Activated B cell treated with CpG ODN at 0.5 μM for 24 hours (primary cell): ENCODE results near the gene ALPK1. TPM values are rescaled to one million over a fixed set of nuclear protein-coding genes. Genes with fewer than 3 reads are reported as not detected.

Experiments
- ATAC-seq: fragments of 200-7000 bp; cut with Tn5 transposase; one replicate; pipeline ENCODE4 v1.10.0; 2021; ENCODE audit warnings: low read depth, mild to moderate bottlenecking, moderate library complexity
- CTCF ChIA-PET: fragments of 350-600 bp; sonication (Branson Sonifier 250); formaldehyde crosslinking; loops from one replicate; lab custom pipeline; 2021; ENCODE audit warnings: antibody characterized with exemption; lab: Charles Lee
- POLR2A ChIA-PET: fragments of 350-600 bp; sonication (Branson Sonifier 250); formaldehyde crosslinking; loops from one replicate; lab custom pipeline; 2021; ENCODE audit warnings: antibody characterized with exemption; lab: Charles Lee
- DNase-seq: peaks from one replicate; pipeline ENCODE4 v3.0.0; 2022
- H3K27ac Mint-ChIP-seq: one replicate; pipeline ENCODE4 v1.8.0; 2020; ENCODE audit warnings: mixed read lengths
- H3K27me3 Mint-ChIP-seq: one replicate; pipeline ENCODE4 v1.8.0; 2021; ENCODE audit warnings: mixed read lengths
- H3K36me3 Mint-ChIP-seq: one replicate; pipeline ENCODE4 v1.8.0; 2021; ENCODE audit warnings: low read depth, mixed read lengths
- H3K4me1 Mint-ChIP-seq: one replicate; pipeline ENCODE4 v1.8.0; 2021; ENCODE audit warnings: mixed read lengths
- H3K4me3 Mint-ChIP-seq: one replicate; pipeline ENCODE4 v1.8.0; 2020; ENCODE audit warnings: mild to moderate bottlenecking, mixed read lengths
- H3K9me3 Mint-ChIP-seq: one replicate; pipeline ENCODE4 v1.8.0; 2020; ENCODE audit warnings: mixed read lengths
- intact Hi-C: fragments of 100-400 bp; cut with micrococcal nuclease; formaldehyde crosslinking; loops from one replicate; pipeline ENCODE4 v1.15.1; 2024
- total RNA-seq: library from RNA; stranded (reverse); gene quantifications from 2 replicates; pipeline ENCODE4 v1.2.3, GENCODE V29; 2022
- TF ChIP-seq, protein P1 (sequence below): fragments of 200-600 bp; IDR thresholded peaks from one replicate; pipeline ENCODE4 v1.8.0; 2022; ENCODE audit warnings: antibody characterized with exemption, mild to moderate bottlenecking

The ALPK1 gene
- total RNA-seq, 1 donor from 2014 or later: 26.7 TPM

DNA sequence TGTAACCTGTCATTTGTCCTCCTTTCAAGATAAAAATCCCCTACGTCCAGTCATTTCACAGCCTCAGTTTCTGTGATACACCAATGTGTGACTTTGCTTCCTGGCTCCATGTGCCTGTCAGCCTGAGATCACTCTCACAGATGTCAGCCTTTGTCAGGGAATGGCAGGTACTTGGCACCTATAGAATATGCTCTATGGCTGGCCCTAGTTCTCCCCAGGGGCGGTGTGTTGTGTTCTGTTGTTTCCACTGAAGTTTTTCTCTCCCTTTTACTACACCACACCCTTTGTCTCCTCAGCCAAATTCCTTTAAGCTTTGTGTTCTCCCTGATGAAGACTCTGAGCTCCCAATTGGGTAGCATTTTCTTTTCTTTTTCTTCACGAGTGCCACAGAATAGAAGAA is 81.7 kb downstream of the ALPK1 start:
- intact Hi-C loops: loop anchor here (5.0 kb wide), 1 partner anchor 143 kb away; no protein-coding TSS in a partner anchor
- DNase-seq (no peak), ATAC-seq (no peak)
- Mint-ChIP-seq H3K4me1 (peaks cover 32% of the 10 kb centered on the region), H3K27ac (no peak overlapping the region), H3K4me3 (no peak overlapping the region), H3K36me3 (peaks cover 40% of the 10 kb centered on the region), H3K27me3 (no peaks in the 10 kb centered on the region), H3K9me3 (peaks cover 3% of the 10 kb centered on the region)
- ChIA-PET CTCF (no interaction called here), POLR2A (no interaction called here)
- TF ChIP-seq, protein P1, sequence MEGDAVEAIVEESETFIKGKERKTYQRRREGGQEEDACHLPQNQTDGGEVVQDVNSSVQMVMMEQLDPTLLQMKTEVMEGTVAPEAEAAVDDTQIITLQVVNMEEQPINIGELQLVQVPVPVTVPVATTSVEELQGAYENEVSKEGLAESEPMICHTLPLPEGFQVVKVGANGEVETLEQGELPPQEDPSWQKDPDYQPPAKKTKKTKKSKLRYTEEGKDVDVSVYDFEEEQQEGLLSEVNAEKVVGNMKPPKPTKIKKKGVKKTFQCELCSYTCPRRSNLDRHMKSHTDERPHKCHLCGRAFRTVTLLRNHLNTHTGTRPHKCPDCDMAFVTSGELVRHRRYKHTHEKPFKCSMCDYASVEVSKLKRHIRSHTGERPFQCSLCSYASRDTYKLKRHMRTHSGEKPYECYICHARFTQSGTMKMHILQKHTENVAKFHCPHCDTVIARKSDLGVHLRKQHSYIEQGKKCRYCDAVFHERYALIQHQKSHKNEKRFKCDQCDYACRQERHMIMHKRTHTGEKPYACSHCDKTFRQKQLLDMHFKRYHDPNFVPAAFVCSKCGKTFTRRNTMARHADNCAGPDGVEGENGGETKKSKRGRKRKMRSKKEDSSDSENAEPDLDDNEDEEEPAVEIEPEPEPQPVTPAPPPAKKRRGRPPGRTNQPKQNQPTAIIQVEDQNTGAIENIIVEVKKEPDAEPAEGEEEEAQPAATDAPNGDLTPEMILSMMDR: no peak

DNA sequence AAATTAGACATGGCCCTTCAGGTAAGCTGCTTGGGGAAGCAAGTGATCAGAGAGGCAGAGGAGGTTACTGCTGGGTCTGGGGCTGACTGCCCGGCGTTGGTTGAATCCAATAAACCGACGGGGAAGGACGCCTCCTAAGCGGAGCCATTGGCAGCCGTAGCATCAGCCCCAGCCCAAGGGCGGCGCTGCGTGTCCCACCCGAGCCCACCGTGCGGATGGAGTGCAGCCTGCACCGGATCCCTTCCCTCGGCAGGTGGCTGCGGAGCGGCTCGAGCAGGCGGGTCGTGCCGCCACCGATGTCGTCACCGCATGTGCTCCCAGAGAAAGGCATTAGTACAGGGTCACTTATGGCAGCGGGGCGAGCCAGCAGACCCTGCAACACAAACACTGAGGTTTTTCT is 82.1 kb downstream of the ALPK1 start:
- Mint-ChIP-seq H3K27me3 (no peaks in the 10 kb centered on the region), H3K27ac (no peak overlapping the region), H3K9me3 (peaks cover under 1% of the 10 kb centered on the region), H3K36me3 (peaks cover 42% of the 10 kb centered on the region), H3K4me3 (no peak overlapping the region), H3K4me1 (peaks cover 32% of the 10 kb centered on the region)
- TF ChIP-seq, protein P1: no peak
- DNase-seq: no peak
- intact Hi-C loops: loop anchor here (5.0 kb wide), 1 partner anchor 143 kb away; no protein-coding TSS in a partner anchor
- ChIA-PET CTCF (no interaction called here), POLR2A (no interaction called here)
- no peak for ATAC-seq

DNA sequence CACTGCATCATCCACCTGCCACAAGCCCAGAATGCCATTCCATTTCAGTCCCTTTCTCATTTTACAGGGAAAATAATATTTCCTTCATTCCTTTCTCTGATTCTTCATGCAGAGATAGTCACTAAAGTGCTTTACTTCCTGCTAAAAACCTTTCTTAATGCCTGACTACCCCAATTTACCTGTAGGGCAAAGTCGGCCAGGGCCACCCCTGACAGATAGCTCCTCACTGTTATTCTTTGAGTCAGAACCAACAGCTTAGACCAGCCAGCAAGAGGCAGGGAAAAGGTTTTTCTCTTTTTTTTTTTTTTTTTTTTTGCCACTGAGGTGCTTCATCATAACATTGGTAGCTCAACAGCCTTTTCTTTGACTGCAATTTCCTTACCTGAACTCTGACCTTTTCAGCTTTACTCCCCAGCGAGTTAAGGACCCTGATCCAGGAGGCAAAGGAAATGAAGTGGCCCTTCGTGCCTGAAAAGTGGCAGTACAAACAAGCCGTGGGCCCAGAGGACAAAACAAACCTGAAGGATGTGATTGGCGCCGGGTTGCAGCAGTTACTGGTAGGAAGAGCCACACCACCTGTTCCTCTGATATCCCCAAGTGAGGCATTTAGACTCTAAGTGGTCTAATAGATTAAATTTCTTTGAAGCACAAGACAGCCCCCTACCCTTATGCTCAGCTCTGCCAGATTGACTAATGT is 85.0 kb downstream of the ALPK1 start:
- CTCF ChIA-PET: no interaction called here
- Mint-ChIP-seq H3K27me3 (no peaks in the 10 kb centered on the region), H3K27ac (no peak overlapping the region), H3K9me3 (no peaks in the 10 kb centered on the region), H3K4me3 (no peak overlapping the region), H3K36me3 (peaks cover 44% of the 10 kb centered on the region), H3K4me1 (peaks cover 16% of the 10 kb centered on the region)
- POLR2A ChIA-PET: interaction anchor here (0.5 to 0.6 kb wide), 3 partner anchors 85 to 203 kb away, joined by 3 to 4 read pairs (median 4); no protein-coding TSS in a partner anchor
- ATAC-seq: no peak
- TF ChIP-seq, protein P1: no peak
- no peak for DNase-seq
- intact Hi-C loops: no loop called here

DNA sequence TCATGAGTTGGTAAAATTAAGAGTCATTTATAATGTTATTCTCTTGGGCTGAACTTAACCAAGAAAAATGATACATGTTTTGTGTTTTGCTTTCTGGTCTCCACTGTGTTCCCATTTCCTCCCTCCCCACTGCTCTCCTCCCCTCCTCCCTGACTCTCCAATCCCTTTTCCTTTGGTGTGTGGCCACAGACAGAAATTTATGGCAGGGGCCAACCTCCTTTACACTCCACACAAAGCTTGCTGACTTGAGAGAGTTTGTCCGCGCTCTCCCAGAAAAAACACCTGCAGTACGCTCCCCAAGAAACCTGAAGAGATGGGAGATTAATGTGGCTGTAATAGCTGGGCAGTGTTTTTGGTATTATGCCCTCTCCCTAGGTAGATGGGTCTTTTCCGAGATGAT is 88.9 kb downstream of the ALPK1 start:
- no peaks in the 10 kb centered on the region for H3K27me3 Mint-ChIP-seq
- no peaks in the 10 kb centered on the region for H3K4me1 Mint-ChIP-seq
- intact Hi-C loops: no loop called here
- DNase-seq: no peak
- ChIA-PET POLR2A (no interaction called here), CTCF (interaction anchor here (0.9 kb wide), 1 partner anchor 65 kb away, joined by 3 read pairs; no protein-coding TSS in a partner anchor)
- no peak for ATAC-seq
- H3K9me3 Mint-ChIP-seq: no peaks in the 10 kb centered on the region
- peaks cover 25% of the 10 kb centered on the region for H3K36me3 Mint-ChIP-seq
- H3K4me3 Mint-ChIP-seq: no peak overlapping the region
- TF ChIP-seq, protein P1: no peak
- no peak overlapping the region for H3K27ac Mint-ChIP-seq

DNA sequence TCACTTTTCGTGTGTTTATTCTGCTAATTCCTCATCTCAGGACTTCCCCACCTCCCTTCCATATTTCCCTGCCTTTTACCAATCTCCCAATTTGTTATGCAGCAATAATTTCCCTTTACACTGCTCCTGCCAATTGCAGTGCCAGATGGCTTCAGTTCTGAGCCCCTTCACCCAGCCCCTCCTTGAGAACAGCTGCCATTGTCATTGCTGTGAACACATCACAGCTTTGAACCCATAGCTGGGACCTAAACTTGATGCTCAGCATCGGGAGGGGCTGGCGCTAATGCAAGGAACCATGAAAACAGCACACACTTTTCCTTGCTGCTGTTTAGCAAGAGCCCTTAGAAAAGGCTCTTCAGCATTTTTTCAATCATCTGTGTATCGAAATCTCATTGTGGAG is 104.9 kb downstream of the ALPK1 start:
- no peak for ATAC-seq
- Mint-ChIP-seq H3K36me3 (peaks cover 11% of the 10 kb centered on the region), H3K9me3 (peaks cover 2% of the 10 kb centered on the region), H3K4me1 (no peaks in the 10 kb centered on the region), H3K27ac (no peak overlapping the region), H3K27me3 (no peaks in the 10 kb centered on the region), H3K4me3 (no peak overlapping the region)
- intact Hi-C loops: no loop called here
- no peak for DNase-seq
- POLR2A ChIA-PET: no interaction called here
- CTCF ChIA-PET: no interaction called here
- TF ChIP-seq, protein P1: no peak
